Pulmonary artery endothelial cell (primary cell): ENCODE data around the gene POLR1F. TPM values are rescaled to one million over a fixed set of nuclear protein-coding genes. Genes with fewer than 3 reads are reported as not detected.

Source experiments
- DNase-seq: peaks from one replicate; pipeline ENCODE4 v3.0.0-alpha.2; 2011; ENCODE audit warnings: low read depth, low spot score
- total RNA-seq: library from RNA; depleted of rRNA; stranded (reverse); fragments of >200 nt; gene quantifications from 2 replicates; pipeline ENCODE4 v1.2.3, GENCODE V29; 2014

Gene POLR1F
- total RNA-seq, 1 donor from 2014 or later, result 30.0 TPM

- no peak for DNase-seq
Observed at GRCh38 chr7:19675816-19676215, 33.0 kb downstream of the POLR1F start.

- DNase-seq, result no peak
Observed at GRCh38 chr7:19674266-19674960, 34.4 kb downstream of the POLR1F start.

- no peak for DNase-seq
Observed at GRCh38 chr7:19670806-19671205, 38.0 kb downstream of the POLR1F start.

- DNase-seq, result no peak
Observed at GRCh38 chr7:19665399-19666008, 43.3 kb downstream of the POLR1F start.

GRCh38 chr7:19663816-19664462 lies 44.9 kb downstream of the POLR1F start:
- DNase-seq, result no peak

- no peak for DNase-seq
Observed at GRCh38 chr7:19648791-19649190, 60.0 kb downstream of the POLR1F start.

Other genes starting within 250 kb of the POLR1F start
- gene TMEM196, start 64.6 kb upstream of the POLR1F start, total RNA-seq, result not detected in 2 replicates